GM12891 (cell line): Measurements from ENCODE around the gene MINDY1.

Experiments
- DNase-seq: peaks from one replicate; pipeline ENCODE4 v3.0.0; 2011; ENCODE audit warnings: low spot score; ENCODE audit not compliant: insufficient read length
- FAIRE-seq: peaks from 2 replicates; lab custom pipeline; 2011; peaks lifted over from hg19 to GRCh38; lab: Jason Lieb, UNC
- PAX5 ChIP-seq: IDR thresholded peaks from 2 replicates; pipeline ENCODE4 v1.6.1; 2011; ENCODE audit warnings: low read length, moderate library complexity, mild to moderate bottlenecking; ENCODE audit not compliant: insufficient read depth, severe bottlenecking
- POLR2A ChIP-seq: IDR thresholded peaks from 2 replicates; pipeline ENCODE4 v1.6.1; 2011; ENCODE audit warnings: low read depth, low read length, control low read depth
- POLR2AphosphoS5 ChIP-seq: IDR thresholded peaks from 2 replicates; pipeline ENCODE4 v1.6.1; 2011; ENCODE audit warnings: low read depth, low read length, control low read depth
- POU2F2 ChIP-seq: IDR thresholded peaks from 2 replicates; pipeline ENCODE4 v1.6.1; 2011; ENCODE audit warnings: low read depth, mild to moderate bottlenecking, control low read depth, low read length, moderate library complexity
- SPI1 ChIP-seq: IDR thresholded peaks from 2 replicates; pipeline ENCODE4 v1.6.1; 2011; ENCODE audit warnings: low read depth, low read length, control low read depth
- TAF1 ChIP-seq: IDR thresholded peaks from 2 replicates; pipeline ENCODE4 v1.6.1; 2011; ENCODE audit warnings: low read depth, low read length, control low read depth

Gene MINDY1

DNA sequence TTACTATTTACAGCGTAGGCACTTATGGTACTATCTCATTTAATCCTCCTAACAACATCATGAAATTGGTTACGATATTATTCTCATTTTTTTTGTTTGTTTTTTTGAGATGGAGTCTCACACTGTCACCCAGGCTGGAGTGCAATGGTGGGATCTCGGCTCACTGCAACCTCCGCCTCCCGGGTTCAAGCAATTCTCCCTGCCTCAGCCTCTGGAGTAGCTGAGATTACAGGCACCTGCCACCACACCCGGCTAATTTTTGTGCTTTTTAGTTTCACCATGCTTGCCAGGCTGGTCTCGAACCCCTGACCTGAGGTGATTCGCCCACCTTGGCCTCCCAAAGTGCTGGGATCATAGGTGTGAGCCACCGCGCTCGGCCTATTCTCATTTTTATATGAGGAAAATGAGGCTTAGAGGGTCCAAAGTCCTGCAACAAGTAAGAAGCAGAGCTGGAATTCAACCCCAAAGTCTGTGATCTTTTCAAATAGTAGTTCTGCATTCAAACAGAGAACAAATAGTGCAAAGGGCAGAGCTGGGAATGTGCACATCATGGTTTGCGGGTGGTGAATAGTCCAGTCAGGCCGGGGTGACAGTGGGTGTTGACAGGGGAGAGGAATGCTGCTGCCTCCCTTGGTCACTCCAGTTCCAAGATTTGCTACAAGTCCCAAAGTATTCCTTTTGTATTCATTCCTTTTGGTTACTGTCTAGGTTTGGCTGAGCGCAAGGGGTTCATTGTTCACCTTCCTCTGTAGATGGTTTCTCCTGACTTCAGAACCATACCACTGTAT, 6.2 kb upstream of the MINDY1 start:
- FAIRE-seq (no peak), DNase-seq (no peak)
- TF ChIP-seq SPI1 = no peak
- no peak for TF ChIP-seq POLR2A
- no peak for TF ChIP-seq POU2F2
- no peak for TF ChIP-seq POLR2AphosphoS5
- no peak for TF ChIP-seq PAX5
- no peak for TF ChIP-seq TAF1

DNA sequence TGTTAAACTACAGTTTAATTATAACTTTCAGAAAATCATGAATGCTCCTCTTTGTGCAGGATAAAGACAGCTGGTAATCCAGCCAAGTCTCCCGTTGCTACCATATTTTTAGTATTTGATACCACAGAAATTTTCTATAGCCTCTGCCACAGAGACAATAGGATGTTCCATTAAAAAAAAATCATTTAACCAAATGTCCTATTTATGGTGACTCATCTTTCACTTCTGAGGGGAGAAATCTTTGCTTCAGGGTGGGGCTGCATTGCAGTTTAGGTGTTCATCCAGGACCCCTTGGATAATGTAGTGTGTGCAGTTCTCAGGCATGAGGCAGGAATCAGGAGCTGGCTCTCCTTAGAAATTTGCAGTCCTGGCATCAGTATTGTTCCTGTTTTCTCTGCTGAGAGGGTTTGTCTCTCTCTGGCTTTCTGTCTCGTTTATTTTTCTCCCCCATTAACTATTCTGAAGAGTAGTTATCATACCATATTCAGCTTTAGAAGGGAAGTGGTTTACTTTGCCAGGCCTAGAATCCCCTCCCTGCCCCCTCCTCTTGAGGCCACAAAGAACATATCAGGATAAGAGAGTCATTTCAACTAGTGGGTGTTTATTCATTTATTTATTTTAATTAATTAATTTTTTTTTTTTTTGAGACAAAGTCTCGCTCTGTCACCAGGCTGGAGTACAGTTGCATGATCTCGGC, 4.6 kb upstream of the MINDY1 start:
- no peak for DNase-seq
- FAIRE-seq = no peak
- TF ChIP-seq POLR2A (no peak), SPI1 (no peak), POLR2AphosphoS5 (no peak), PAX5 (no peak), POU2F2 (no peak), TAF1 (no peak)

DNA sequence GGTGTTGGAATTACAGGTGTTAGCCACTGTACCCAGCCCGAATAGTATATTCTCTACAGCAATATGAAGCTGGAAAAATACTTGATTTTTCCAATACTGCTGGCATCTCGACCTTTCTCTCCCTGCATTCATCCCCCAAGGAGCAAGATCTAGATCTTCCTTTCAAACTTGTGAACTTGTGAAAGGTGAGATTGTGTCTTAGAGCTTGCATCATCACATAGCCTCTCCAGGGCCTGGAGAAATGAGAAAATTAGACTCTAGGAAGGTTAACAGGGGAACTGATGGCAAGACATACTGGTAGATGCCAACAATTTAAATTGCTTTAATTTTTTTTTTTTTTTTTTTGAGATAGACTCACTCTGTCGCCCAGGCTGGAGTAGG, 3.6 kb upstream of the MINDY1 start:
- no peak for DNase-seq
- TF ChIP-seq TAF1 (no peak), SPI1 (no peak), POLR2A (no peak), POLR2AphosphoS5 (no peak), PAX5 (no peak), POU2F2 (no peak)
- FAIRE-seq = no peak

DNA sequence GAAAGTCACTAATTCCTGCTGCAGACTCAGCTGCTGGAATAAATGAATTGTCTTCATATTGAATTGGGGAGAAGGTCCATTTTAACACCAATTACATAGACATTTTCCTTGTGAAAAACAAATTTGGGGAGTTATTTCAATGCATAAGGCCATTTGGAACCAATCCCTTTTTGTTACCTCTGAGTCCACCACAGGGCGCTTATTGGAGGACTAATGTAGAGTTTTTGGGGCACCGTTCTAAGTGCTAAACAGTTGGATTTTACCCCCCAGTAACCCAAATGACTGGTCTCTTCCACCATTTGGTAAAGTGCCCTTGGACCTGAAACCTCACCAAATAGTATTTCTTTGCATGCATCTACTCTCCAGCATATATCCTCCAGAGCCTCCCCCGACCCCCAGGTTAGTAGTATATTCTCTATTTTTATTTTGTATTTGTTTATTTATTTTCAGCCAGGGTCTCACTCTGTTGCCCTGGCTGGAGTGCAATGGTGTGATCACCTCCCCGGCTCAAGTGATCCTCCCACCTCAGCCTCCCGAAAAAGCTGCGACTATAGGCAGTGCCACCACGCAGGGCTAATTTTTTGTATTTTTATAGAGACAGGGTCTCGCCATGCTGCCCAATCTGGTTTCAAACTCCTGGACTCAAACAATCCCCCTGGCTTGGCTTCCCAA, 3.1 kb upstream of the MINDY1 start:
- TF ChIP-seq SPI1 (no peak), POLR2A (no peak), PAX5 (no peak), TAF1 (no peak), POLR2AphosphoS5 (no peak), POU2F2 (no peak)
- DNase-seq = no peak
- FAIRE-seq = no peak

DNA sequence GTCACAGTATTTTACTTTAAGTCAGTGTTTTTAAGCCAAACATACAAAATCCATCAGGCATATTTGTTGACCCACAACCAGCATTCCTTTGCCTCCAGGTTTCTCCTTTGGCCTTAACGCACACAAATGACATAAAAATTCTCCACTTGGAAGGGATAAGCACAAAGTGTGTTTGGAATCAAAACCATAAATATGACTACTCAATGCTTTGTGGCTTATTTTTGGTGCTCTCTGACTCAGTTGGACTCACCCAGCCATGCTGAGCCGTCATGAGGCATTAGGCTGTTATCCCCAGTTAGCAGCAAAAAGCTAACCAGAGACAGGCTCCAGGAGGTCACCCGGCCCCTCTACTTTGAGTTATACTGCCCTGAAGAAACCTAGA, 2.5 kb upstream of the MINDY1 start:
- DNase-seq = no peak
- no peak for TF ChIP-seq SPI1
- no peak for TF ChIP-seq PAX5
- peak; percentile 13 for FAIRE-seq

DNA sequence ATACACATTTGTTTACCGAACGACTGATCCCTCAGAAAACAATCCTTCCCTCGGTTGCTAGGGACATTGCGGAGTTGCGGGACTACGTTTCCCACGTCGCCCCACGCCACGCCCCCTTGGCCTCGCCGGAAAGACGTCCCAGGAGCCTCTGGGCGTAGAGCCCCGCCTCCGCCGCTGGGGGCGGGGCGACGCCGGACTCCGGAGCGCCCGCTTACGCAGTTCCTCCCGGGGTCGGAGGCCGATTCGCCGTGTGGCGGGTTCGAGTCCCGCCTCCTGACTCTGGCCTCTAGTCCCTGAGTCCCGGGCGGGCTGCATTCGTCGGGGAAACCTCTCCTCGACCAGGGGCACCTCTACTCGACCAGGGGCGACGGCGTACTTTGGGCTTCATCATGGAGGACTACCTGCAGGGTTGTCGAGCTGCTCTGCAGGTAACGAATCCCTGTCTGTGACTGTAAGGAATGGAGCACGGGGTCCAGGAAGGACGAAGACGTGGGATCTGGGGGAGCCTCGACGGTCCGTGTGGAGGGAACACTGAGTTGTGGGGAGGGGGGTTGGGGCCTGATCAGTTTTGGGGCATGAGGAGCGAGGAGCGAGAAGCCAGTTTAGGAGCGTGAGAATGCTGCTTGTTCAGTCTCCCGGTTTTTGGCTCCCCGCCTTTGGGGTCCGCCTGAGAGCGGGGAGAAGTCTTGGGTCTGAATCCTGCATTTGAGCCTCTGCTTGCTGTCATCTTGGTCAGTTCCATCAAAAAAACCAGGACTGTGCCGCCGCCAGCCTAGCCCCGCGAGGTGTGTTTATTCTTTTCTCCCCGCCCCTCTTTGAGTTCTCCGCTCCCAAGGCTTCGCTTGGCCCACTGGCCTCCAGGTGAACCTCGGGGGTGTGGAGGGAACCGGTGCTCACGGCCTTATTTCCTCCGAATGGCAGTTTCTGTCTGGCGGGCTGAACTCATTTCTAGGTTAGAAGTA, 1.8 kb upstream of the MINDY1 start, which contains the start of gene PRUNE1:
Gene PRUNE1, plus strand, starts transcription at position 206 of the 962 bp plus-strand sequence. Its CDS starts 184 bp downstream, at position 390.
- peak; percentile 72 for TF ChIP-seq SPI1
- no peak for TF ChIP-seq POU2F2
- no peak for TF ChIP-seq TAF1
- TF ChIP-seq POLR2A = no peak
- TF ChIP-seq PAX5 = no peak
- peak; percentile 95 for FAIRE-seq
- peak; percentile 93 for DNase-seq

DNA sequence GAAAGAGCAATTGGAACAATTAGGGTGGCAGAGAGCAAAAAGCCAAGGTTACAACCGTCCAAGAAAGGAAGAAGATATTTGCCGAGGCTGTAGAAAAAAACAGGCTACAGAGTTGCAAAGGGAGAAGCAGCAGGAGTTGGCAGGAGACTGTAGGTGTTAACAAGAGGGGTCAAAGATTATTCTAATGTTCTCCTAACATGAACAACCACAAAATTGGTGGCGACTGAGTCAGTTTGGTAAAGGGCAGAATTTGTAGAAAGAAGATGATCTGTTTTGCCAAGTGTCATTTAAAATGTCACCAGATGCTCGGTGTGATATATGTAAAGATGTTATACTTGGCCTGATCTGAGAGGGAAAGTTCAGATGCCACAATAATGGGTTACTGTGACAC, 1.1 kb upstream of the MINDY1 start:
- no peak for TF ChIP-seq PAX5
- no peak for TF ChIP-seq POLR2A
- TF ChIP-seq SPI1 = no peak
- TF ChIP-seq POLR2AphosphoS5 = no peak
- TF ChIP-seq POU2F2 = no peak
- TF ChIP-seq TAF1 = no peak
- DNase-seq (no peak), FAIRE-seq (no peak)

DNA sequence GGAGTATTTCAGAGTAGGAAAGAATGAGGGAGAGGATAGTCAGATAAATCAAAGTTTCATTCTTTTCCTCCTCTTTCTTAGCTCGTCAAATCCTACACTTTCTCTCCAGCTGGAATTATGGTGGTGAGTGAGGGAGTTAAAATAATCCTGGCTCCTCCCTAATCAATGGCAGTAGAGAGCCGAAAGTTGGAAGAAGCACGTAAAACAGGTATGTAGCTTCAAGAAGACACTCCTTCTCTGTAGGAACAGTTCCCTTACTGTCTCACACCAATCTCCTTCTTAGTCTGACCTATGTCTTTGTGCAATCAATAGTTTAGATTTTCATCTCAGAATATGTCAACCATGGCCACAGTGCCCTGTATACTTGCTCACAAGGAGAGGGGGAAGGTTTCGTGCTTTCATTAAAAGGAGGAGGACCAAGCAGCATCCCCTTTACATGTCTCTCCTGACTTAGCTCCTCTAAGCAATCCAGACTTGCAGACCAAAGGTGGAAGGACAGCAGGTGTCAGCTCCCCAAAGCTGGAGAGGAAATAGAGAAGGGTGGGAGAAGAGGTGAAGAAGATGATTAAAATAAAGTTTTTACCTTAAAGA, 878 bp downstream of the MINDY1 start:
- no peak for FAIRE-seq
- TF ChIP-seq POLR2A = no peak

DNA sequence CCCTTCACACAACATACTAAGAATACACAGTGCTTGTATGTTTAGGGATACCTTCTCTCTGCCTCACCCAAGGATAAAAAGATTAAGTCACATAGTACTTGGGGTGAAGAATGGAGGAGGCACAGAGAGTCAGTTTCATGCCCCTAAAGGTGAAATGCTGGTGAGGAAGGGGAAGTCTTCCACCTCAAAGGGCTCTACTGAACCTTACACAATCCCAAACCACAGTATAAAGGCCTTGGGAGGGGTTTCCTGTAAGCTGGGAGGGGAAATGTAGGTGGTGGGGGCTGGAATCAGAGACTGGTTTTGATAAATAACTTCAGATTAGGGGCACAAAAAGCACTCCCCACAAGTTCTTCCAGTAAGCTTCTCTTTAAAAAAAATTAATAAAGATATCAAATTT, 3.5 kb downstream of the MINDY1 start:
- DNase-seq (no peak), FAIRE-seq (no peak)
- TF ChIP-seq PAX5 (no peak), POLR2A (no peak), POLR2AphosphoS5 (no peak), POU2F2 (no peak), SPI1 (no peak), TAF1 (no peak)

More for the DNA sequence above, 878 bp downstream of the MINDY1 start:
- no peak for DNase-seq
